ENCODE data around the gene OLFM1. TPM values are rescaled to one million over a fixed set of nuclear protein-coding genes. Genes with fewer than 3 reads are reported as not detected.

The OLFM1 gene
- total and polyA plus RNA-seq, 9 of the 15 experiments (the other 6 are each of a cell fraction or from before 2014, with no cell fraction given), result not detected

DNA sequence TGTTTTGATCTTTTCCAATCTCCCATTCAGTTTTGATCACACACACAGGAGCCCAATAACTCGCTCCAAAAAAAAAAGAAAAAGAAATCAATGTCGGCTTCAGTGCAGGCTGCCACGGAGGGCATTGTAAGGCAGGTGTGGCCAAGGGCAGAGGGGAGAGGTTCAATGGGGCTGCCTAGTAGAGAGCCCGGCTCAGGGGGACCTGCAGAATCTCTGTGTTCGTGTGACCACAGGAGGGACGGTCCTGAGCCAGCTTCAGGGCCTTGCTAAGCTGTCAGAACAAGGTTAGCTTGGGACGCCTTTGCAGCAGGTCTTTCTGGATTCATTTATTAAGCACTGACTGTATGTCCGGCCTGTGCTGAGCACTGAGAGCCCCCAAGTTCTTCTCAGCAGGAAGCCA is 22.2 kb downstream of the OLFM1 start:
- no peak overlapping the region for H3K4me3 ChIP-seq
- H3K9me3 ChIP-seq (replicated peaks; ENCODE audit: control insufficient read depth, insufficient read depth, low read depth, low read length), result no peaks in the 10 kb centered on the region
- peaks cover 9% of the 10 kb centered on the region for H4K20me1 ChIP-seq (replicated peaks; ENCODE audit: control insufficient read depth, insufficient read depth, low read length)
- no peaks in the 10 kb centered on the region for H3K9me1 ChIP-seq (ENCODE audit: control insufficient read depth, insufficient read depth, low read length)
- no peaks in the 10 kb centered on the region for H3K79me2 ChIP-seq (ENCODE audit: control insufficient read depth, insufficient read depth, low read length)
- H3K4me2 ChIP-seq (ENCODE audit: insufficient read depth, low read length), result no peak overlapping the region
- intact Hi-C loops (cut with micrococcal nuclease), result no loop called here
- DNase-seq (ENCODE audit: extremely low read depth in 1 of 4, low spot score in 3 of 4), result no peak
- no peak for ATAC-seq
- FAIRE-seq, result no peak
- POLR2A ChIA-PET, result no interaction called here
- no peaks in the 10 kb centered on the region for H3K4me1 ChIP-seq (replicated peaks in 1 of 2; ENCODE audit: control insufficient read depth in 2 of 2, insufficient read depth in 2 of 2, low read length in 2 of 2)
- H3K27me3 ChIP-seq (ENCODE audit: control insufficient read depth in 2 of 2, insufficient read depth in 2 of 2, low read length in 2 of 2), result peaks cover 16 to 87% of the 10 kb centered on the region in 2 experiments; a peak in 4 of 5 replicates
- no peak overlapping the region for H3K27ac ChIP-seq (ENCODE audit: extremely low read depth, low read depth, low read length)
- no TSS peak for BruUV-seq (replicated peaks)
- in situ Hi-C loops (cut with MboI), result no loop called here
- H2AFZ ChIP-seq (ENCODE audit: low read depth, low read length), result no peak overlapping the region
- no peak overlapping the region for H3K9ac ChIP-seq (ENCODE audit: insufficient read depth in 1 of 2, low read depth in 2 of 2, low read length in 2 of 2)
- no peaks in the 10 kb centered on the region for H3K36me3 ChIP-seq (ENCODE audit: control insufficient read depth, insufficient read depth, low read length)
- CTCF ChIA-PET (ENCODE audit: low intra/inter-chr PET ratio), result no interaction called here
- 0% methylated on average over 8 of the region's 8 CpGs for WGBS (ENCODE audit: insufficient coverage, low coverage, missing lambda C conversion rate)
- TF ChIP-seq PHB (CRISPR knock-in tag; IDR thresholded peaks at IDR 0.05) (no peak), SNRNP70 (optimal IDR thresholded peaks at IDR 0.05; ENCODE audit: low read depth, low read length) (no peak), MEIS2 (IDR thresholded peaks at IDR 0.05; ENCODE audit: partially characterized antibody) (no peak), ZNF12 (CRISPR knock-in tag; IDR thresholded peaks at IDR 0.05) (no peak)
- TF ChIP-seq, protein P1, sequence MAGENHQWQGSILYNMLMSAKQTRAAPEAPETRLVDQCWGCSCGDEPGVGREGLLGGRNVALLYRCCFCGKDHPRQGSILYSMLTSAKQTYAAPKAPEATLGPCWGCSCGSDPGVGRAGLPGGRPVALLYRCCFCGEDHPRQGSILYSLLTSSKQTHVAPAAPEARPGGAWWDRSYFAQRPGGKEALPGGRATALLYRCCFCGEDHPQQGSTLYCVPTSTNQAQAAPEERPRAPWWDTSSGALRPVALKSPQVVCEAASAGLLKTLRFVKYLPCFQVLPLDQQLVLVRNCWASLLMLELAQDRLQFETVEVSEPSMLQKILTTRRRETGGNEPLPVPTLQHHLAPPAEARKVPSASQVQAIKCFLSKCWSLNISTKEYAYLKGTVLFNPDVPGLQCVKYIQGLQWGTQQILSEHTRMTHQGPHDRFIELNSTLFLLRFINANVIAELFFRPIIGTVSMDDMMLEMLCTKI (IDR thresholded peaks at IDR 0.05; ENCODE audit: partially characterized antibody), result no peak
- TF ChIP-seq, protein P2, sequence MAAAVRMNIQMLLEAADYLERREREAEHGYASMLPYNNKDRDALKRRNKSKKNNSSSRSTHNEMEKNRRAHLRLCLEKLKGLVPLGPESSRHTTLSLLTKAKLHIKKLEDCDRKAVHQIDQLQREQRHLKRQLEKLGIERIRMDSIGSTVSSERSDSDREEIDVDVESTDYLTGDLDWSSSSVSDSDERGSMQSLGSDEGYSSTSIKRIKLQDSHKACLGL (CRISPR knock-in tag; IDR thresholded peaks at IDR 0.05; ENCODE audit: borderline replicate concordance, poor library complexity, severe bottlenecking), result no peak
- TF ChIP-seq, protein P3, sequence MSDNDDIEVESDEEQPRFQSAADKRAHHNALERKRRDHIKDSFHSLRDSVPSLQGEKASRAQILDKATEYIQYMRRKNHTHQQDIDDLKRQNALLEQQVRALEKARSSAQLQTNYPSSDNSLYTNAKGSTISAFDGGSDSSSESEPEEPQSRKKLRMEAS (CRISPR knock-in tag; IDR thresholded peaks at IDR 0.05), result no peak

All from K562 (cell line).